GM21528 (cell line): ENCODE measurements around the gene SSNA1.

Experiments
- ATAC-seq: cut with Tn5 transposase; IDR thresholded peaks from one replicate; pipeline ENCODE4 v1.9.1; 2021; ENCODE audit warnings: mild to moderate bottlenecking, moderate library complexity; ENCODE audit not compliant: unreplicated experiment, low FRiP score

The SSNA1 gene

GRCh38 chr9:137166380-137167229 lies 21.9 kb upstream of the SSNA1 start:
- no peak for ATAC-seq

GRCh38 chr9:137167277-137167746 lies 21.2 kb upstream of the SSNA1 start:
- ATAC-seq = no peak

- no peak for ATAC-seq
Measured at GRCh38 chr9:137167747-137168572, 20.5 kb upstream of the SSNA1 start.

GRCh38 chr9:137168573-137168903 lies 19.9 kb upstream of the SSNA1 start:
- no peak for ATAC-seq

GRCh38 chr9:137168904-137169856 lies 19.3 kb upstream of the SSNA1 start:
- ATAC-seq = no peak

GRCh38 chr9:137169896-137170358 lies 18.5 kb upstream of the SSNA1 start, which contains the start of gene LRRC26:
LRRC26 (minus strand) TSS chr9:137170051; CDS start chr9:137169943, 108 bp downstream.
- no peak for ATAC-seq

- no peak for ATAC-seq
Measured at GRCh38 chr9:137170486-137171148, 17.9 kb upstream of the SSNA1 start.

- ATAC-seq = no peak
Measured at GRCh38 chr9:137171149-137171900, 17.2 kb upstream of the SSNA1 start.

- ATAC-seq = no peak
Measured at GRCh38 chr9:137172901-137173795, 15.3 kb upstream of the SSNA1 start.

GRCh38 chr9:137173796-137174664 lies 14.4 kb upstream of the SSNA1 start:
- ATAC-seq = no peak

- no peak for ATAC-seq
Measured at GRCh38 chr9:137174722-137175293, 13.7 kb upstream of the SSNA1 start.

- no peak for ATAC-seq
Measured at GRCh38 chr9:137175345-137175961, 13.0 kb upstream of the SSNA1 start.

- ATAC-seq = no peak
Measured at GRCh38 chr9:137176302-137177182, 11.9 kb upstream of the SSNA1 start.

- ATAC-seq = no peak
Measured at GRCh38 chr9:137178201-137178938, 10.1 kb upstream of the SSNA1 start.
